SK-N-SH treated with all-trans-retinoic acid at 6 μM for 48 hours (cell line): ENCODE measurements around the gene ENSA.

Experiments used
- ARNTL ChIP-seq: fragments of 450-650 bp; formaldehyde crosslinking; IDR thresholded peaks from 2 replicates; pipeline ENCODE4 v1.5.0; 2020; ENCODE audit warnings: low read depth, mild to moderate bottlenecking, moderate library complexity, borderline replicate concordance
- ESRRG ChIP-seq: fragments of 250-450 bp; sonication (Bioruptor Pico); IDR thresholded peaks from 2 replicates; pipeline ENCODE4 v1.6.1; 2021; ENCODE audit warnings: mild to moderate bottlenecking
- ISL1 ChIP-seq: fragments of 250-450 bp; sonication (Bioruptor Pico); IDR thresholded peaks from 2 replicates; pipeline ENCODE4 v2.1.2; 2022; ENCODE audit warnings: mild to moderate bottlenecking, moderate library complexity
- TCF4 ChIP-seq: fragments of 250-450 bp; sonication (Bioruptor Pico); IDR thresholded peaks from 2 replicates; pipeline ENCODE4 v1.8.0; 2021; ENCODE audit warnings: mild to moderate bottlenecking, moderate library complexity, borderline replicate concordance
- TOX ChIP-seq: fragments of 250-450 bp; sonication (Bioruptor Pico); IDR thresholded peaks from 2 replicates; pipeline ENCODE4 v1.8.0; 2021; ENCODE audit warnings: mild to moderate bottlenecking, moderate library complexity, borderline replicate concordance
- ZFP3 ChIP-seq: fragments of 250-450 bp; sonication (Bioruptor Pico); IDR thresholded peaks from 2 replicates; pipeline ENCODE4 v1.5.0; 2020; ENCODE audit warnings: mild to moderate bottlenecking, moderate library complexity
- ZNF70 ChIP-seq: fragments of 450-650 bp; formaldehyde crosslinking; IDR thresholded peaks from 2 replicates; pipeline ENCODE4 v1.5.0; 2020; ENCODE audit warnings: mild to moderate bottlenecking, moderate library complexity
- TF ChIP-seq, protein P1 (sequence below): fragments of 250-450 bp; sonication (Bioruptor Pico); IDR thresholded peaks from 2 replicates; pipeline ENCODE4 v1.5.1; 2020; ENCODE audit warnings: low read depth, mild to moderate bottlenecking, moderate library complexity
- TF ChIP-seq, protein P2 (sequence below): fragments of 250-450 bp; sonication (Bioruptor Pico); IDR thresholded peaks from 2 replicates; pipeline ENCODE4 v1.8.0; 2020; ENCODE audit warnings: mild to moderate bottlenecking, moderate library complexity, borderline replicate concordance

DNA sequence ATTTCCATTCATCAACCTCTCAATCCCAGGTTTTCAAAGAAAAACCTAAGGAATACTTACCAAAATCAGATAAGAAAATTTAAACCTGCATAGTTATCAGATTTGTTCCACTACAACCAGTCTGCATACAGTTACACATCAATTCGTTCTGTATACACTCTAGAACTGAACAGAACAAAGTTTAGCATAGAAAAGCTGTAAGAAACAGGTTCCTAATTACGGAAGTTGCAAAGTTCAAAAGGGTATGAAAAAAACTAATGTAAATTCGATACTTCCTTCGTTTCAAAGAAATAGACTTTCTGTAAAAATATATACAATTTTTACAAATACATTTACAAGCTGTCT lies 53.1 kb downstream of the ENSA start:
- TF ChIP-seq, protein P1, sequence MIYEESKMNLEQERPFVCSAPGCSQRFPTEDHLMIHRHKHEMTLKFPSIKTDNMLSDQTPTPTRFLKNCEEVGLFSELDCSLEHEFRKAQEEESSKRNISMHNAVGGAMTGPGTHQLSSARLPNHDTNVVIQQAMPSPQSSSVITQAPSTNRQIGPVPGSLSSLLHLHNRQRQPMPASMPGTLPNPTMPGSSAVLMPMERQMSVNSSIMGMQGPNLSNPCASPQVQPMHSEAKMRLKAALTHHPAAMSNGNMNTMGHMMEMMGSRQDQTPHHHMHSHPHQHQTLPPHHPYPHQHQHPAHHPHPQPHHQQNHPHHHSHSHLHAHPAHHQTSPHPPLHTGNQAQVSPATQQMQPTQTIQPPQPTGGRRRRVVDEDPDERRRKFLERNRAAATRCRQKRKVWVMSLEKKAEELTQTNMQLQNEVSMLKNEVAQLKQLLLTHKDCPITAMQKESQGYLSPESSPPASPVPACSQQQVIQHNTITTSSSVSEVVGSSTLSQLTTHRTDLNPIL, result no peak
- TF ChIP-seq ISL1 (CRISPR knock-in tag) (no peak), ZFP3 (no peak), ARNTL (CRISPR knock-in tag) (no peak), ZNF70 (CRISPR knock-in tag) (no peak), TCF4 (CRISPR knock-in tag) (no peak), TOX (no peak; the same call in 1 of the 2 replicates), ESRRG (CRISPR knock-in tag) (no peak)
- TF ChIP-seq, protein P2, sequence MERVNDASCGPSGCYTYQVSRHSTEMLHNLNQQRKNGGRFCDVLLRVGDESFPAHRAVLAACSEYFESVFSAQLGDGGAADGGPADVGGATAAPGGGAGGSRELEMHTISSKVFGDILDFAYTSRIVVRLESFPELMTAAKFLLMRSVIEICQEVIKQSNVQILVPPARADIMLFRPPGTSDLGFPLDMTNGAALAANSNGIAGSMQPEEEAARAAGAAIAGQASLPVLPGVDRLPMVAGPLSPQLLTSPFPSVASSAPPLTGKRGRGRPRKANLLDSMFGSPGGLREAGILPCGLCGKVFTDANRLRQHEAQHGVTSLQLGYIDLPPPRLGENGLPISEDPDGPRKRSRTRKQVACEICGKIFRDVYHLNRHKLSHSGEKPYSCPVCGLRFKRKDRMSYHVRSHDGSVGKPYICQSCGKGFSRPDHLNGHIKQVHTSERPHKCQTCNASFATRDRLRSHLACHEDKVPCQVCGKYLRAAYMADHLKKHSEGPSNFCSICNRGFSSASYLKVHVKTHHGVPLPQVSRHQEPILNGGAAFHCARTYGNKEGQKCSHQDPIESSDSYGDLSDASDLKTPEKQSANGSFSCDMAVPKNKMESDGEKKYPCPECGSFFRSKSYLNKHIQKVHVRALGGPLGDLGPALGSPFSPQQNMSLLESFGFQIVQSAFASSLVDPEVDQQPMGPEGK (CRISPR knock-in tag), result no peak
